Liver (tissue), 9 donors: ENCODE data around the gene D2HGDH. TPM values are rescaled to one million over a fixed set of nuclear protein-coding genes. Genes with fewer than 3 reads are reported as not detected.

Source experiments
- DNase-seq: peaks from one replicate; pipeline ENCODE4 v3.0.0-alpha.2; 2017; ENCODE audit warnings: low spot score
- H3K27ac ChIP-seq, 2 donors: one replicate each; pipeline ENCODE4 v1.7.0; 2013; ENCODE audit warnings: inconsistent platforms in 2 of 2, low read length in 2 of 2, control low read depth in 1 of 2, low read depth in 1 of 2, mild to moderate bottlenecking in 1 of 2
- H3K27me3 ChIP-seq, 4 donors: one replicate each; pipeline versions ENCODE4 v1.6.1 to v1.7.0; 2013; ENCODE audit warnings: low read length in 3 of 4, inconsistent platforms in 1 of 4, mild to moderate bottlenecking in 1 of 4, moderate library complexity in 1 of 4; ENCODE audit not compliant: control insufficient read depth in 4 of 4, insufficient read depth in 4 of 4
- H3K36me3 ChIP-seq, 4 donors: one replicate each; pipeline versions ENCODE4 v1.6.1 to v1.7.0; 2013; ENCODE audit warnings: low read length in 3 of 4, mild to moderate bottlenecking in 3 of 4, low read depth in 1 of 4, moderate library complexity in 1 of 4; ENCODE audit not compliant: control insufficient read depth in 4 of 4, insufficient read depth in 3 of 4
- H3K4me1 ChIP-seq, 4 donors: one replicate each; pipeline versions ENCODE4 v1.6.1 to v1.7.0; 2013; ENCODE audit warnings: low read length in 3 of 4, mild to moderate bottlenecking in 3 of 4, moderate library complexity in 1 of 4; ENCODE audit not compliant: control insufficient read depth in 4 of 4, insufficient read depth in 4 of 4
- H3K4me3 ChIP-seq, 3 donors: one replicate each; pipeline versions ENCODE4 v1.6.1 to v1.7.0; 2013; ENCODE audit warnings: low read length in 3 of 3, control low read depth in 1 of 3, low read depth in 1 of 3, mild to moderate bottlenecking in 1 of 3
- H3K9ac ChIP-seq, 2 donors: one replicate each; pipeline ENCODE4 v1.7.0; 2013; ENCODE audit warnings: low read length in 2 of 2, mild to moderate bottlenecking in 2 of 2, moderate library complexity in 2 of 2, control low read depth in 1 of 2, low read depth in 1 of 2
- H3K9me3 ChIP-seq, 4 donors: one replicate each; pipeline versions ENCODE4 v1.6.1 to v1.7.0; 2013; ENCODE audit warnings: low read length in 3 of 4; ENCODE audit not compliant: control insufficient read depth in 4 of 4
- CTCF ChIP-seq: fragments of 150-350 bp; IDR thresholded peaks from 2 replicates; pipeline ENCODE4 v1.5.1; 2017; ENCODE audit warnings: improper control_type of control experiment, low read depth, low read length; ENCODE audit not compliant: missing input control
- EGR1 ChIP-seq, 2 donors: IDR thresholded peaks; 2 replicates each; pipeline ENCODE4 v1.6.1; 2016 to 2018; ENCODE audit warnings: antibody characterized with exemption in 2 of 2, low read depth in 2 of 2
- FOXA1 ChIP-seq: IDR thresholded peaks from 2 replicates; pipeline ENCODE4 v1.6.1; 2016; ENCODE audit warnings: antibody characterized with exemption
- FOXA2 ChIP-seq: IDR thresholded peaks from 2 replicates; pipeline ENCODE4 v1.6.1; 2016; ENCODE audit warnings: antibody characterized with exemption
- GABPA ChIP-seq, 2 donors: IDR thresholded peaks in 1 of 2; conservative IDR thresholded peaks in 1 of 2; 2 replicates each; pipeline ENCODE4 v1.6.1; 2016; ENCODE audit warnings: antibody characterized with exemption in 2 of 2, mild to moderate bottlenecking in 1 of 2, moderate library complexity in 1 of 2
- HNF4A ChIP-seq, 2 donors: conservative IDR thresholded peaks; 2 replicates each; pipeline ENCODE4 v1.6.1; 2016; ENCODE audit warnings: antibody characterized with exemption in 2 of 2, mild to moderate bottlenecking in 2 of 2
- HNF4G ChIP-seq: IDR thresholded peaks from 2 replicates; pipeline ENCODE4 v1.6.1; 2016; ENCODE audit warnings: antibody characterized with exemption
- MAX ChIP-seq: IDR thresholded peaks from 2 replicates; pipeline ENCODE4 v1.6.1; 2016; ENCODE audit warnings: antibody characterized with exemption
- NR2F2 ChIP-seq: IDR thresholded peaks from 2 replicates; pipeline ENCODE4 v1.6.1; 2016; ENCODE audit warnings: antibody characterized with exemption
- RAD21 ChIP-seq, 2 donors: IDR thresholded peaks; 2 replicates each; pipeline ENCODE4 v1.6.1; 2016; ENCODE audit warnings: antibody characterized with exemption in 2 of 2, mild to moderate bottlenecking in 2 of 2
- RXRA ChIP-seq, 2 donors: IDR thresholded peaks; 2 replicates each; pipeline ENCODE4 v1.6.1; 2017 to 2018; ENCODE audit warnings: antibody characterized with exemption in 2 of 2, mild to moderate bottlenecking in 1 of 2
- SP1 ChIP-seq: IDR thresholded peaks from 2 replicates; pipeline ENCODE4 v1.6.1; 2018; ENCODE audit warnings: antibody characterized with exemption, mild to moderate bottlenecking
- TAF1 ChIP-seq: conservative IDR thresholded peaks from 2 replicates; pipeline ENCODE4 v1.6.1; 2016; ENCODE audit warnings: antibody characterized with exemption, mild to moderate bottlenecking
- YY1 ChIP-seq: IDR thresholded peaks from 2 replicates; pipeline ENCODE4 v1.6.1; 2016; ENCODE audit warnings: antibody characterized with exemption, mild to moderate bottlenecking
- ZBTB33 ChIP-seq: IDR thresholded peaks from 2 replicates; pipeline ENCODE4 v1.6.1; 2016; ENCODE audit warnings: antibody characterized with exemption
- WGBS: extraction: QIAGEN DNeasy Blood & Tissue Kit; methylation state at CpG from one replicate; pipeline ENCODE4 v1.1.7; 2013; 5-methylcytosine and 5-hydroxymethylcytosine counted together
- polyA plus RNA-seq, 2 donors: library from polyadenylated mRNA; stranded (reverse) in 1 of 2; unstranded in 1 of 2; fragments of 200-250 nt in 1 of 2; fragments of >200 nt in 1 of 2; fragmentation: Nextera tagmentation in 1 of 2; extraction: Ambion mirVana in 1 of 2; gene quantifications; one replicate each; pipeline versions ENCODE4 v1.2.1 to v1.2.3, GENCODE V29; 2013 to 2015
- total RNA-seq, 2 donors: library from RNA; depleted of rRNA; stranded (reverse); fragments of >200 nt; gene quantifications; one replicate each; pipeline ENCODE4 v1.2.3, GENCODE V29; 2014
- TF ChIP-seq, protein P1 (sequence below): IDR thresholded peaks from 2 replicates; pipeline ENCODE4 v1.6.1; 2016; ENCODE audit warnings: antibody characterized with exemption, mild to moderate bottlenecking
- TF ChIP-seq, protein P2 (sequence below): IDR thresholded peaks from 2 replicates; pipeline ENCODE4 v1.6.1; 2016; ENCODE audit warnings: antibody characterized with exemption
- donor health status: healthy.
- donor health status: healthy.
- donor health status: healthy.
- donor health status: healthy.
- donor health status: healthy.

Gene D2HGDH
- total and polyA plus RNA-seq, 4 donors = 6.4 to 25.0 (median 13.5) TPM

- DNase-seq = no peak
- Histone ChIP-seq H3K4me1 (peaks cover 4 to 22% (median 17%) of the 10 kb centered on the region in 4 donors), H3K27me3 (no peaks in the 10 kb centered on the region), H3K27ac (no peak overlapping the region), H3K36me3 (peaks cover 5 to 15% (median 9%) of the 10 kb centered on the region in 4 donors), H3K4me3 (no peak overlapping the region), H3K9ac (no peak overlapping the region), H3K9me3 (no peaks in the 10 kb centered on the region)
- no peak for TF ChIP-seq SP1
- TF ChIP-seq, protein P1, sequence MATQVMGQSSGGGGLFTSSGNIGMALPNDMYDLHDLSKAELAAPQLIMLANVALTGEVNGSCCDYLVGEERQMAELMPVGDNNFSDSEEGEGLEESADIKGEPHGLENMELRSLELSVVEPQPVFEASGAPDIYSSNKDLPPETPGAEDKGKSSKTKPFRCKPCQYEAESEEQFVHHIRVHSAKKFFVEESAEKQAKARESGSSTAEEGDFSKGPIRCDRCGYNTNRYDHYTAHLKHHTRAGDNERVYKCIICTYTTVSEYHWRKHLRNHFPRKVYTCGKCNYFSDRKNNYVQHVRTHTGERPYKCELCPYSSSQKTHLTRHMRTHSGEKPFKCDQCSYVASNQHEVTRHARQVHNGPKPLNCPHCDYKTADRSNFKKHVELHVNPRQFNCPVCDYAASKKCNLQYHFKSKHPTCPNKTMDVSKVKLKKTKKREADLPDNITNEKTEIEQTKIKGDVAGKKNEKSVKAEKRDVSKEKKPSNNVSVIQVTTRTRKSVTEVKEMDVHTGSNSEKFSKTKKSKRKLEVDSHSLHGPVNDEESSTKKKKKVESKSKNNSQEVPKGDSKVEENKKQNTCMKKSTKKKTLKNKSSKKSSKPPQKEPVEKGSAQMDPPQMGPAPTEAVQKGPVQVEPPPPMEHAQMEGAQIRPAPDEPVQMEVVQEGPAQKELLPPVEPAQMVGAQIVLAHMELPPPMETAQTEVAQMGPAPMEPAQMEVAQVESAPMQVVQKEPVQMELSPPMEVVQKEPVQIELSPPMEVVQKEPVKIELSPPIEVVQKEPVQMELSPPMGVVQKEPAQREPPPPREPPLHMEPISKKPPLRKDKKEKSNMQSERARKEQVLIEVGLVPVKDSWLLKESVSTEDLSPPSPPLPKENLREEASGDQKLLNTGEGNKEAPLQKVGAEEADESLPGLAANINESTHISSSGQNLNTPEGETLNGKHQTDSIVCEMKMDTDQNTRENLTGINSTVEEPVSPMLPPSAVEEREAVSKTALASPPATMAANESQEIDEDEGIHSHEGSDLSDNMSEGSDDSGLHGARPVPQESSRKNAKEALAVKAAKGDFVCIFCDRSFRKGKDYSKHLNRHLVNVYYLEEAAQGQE = no peak
- no peak for TF ChIP-seq CTCF
- no peak for TF ChIP-seq RXRA (IDR thresholded peaks at IDR 0.05)
- no peak for TF ChIP-seq RAD21 (IDR thresholded peaks at IDR 0.05)
- no peak for TF ChIP-seq HNF4A (conservative IDR thresholded peaks at IDR 0.05)
- no peak for TF ChIP-seq GABPA (IDR thresholded peaks at IDR 0.05 in 1 of 2, conservative IDR thresholded peaks at IDR 0.05 in 1 of 2)
- no peak for TF ChIP-seq FOXA2
- TF ChIP-seq, protein P2, sequence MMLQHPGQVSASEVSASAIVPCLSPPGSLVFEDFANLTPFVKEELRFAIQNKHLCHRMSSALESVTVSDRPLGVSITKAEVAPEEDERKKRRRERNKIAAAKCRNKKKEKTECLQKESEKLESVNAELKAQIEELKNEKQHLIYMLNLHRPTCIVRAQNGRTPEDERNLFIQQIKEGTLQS = no peak
- no peak for TF ChIP-seq FOXA1
- TF ChIP-seq TAF1 = no peak
- TF ChIP-seq ZBTB33 = no peak
- no peak for TF ChIP-seq HNF4G
- no peak for TF ChIP-seq MAX
- no peak for TF ChIP-seq YY1
- TF ChIP-seq EGR1 (IDR thresholded peaks at IDR 0.05; ENCODE audit: low read depth in 2 of 2) = no peak
- no peak for TF ChIP-seq NR2F2
- 89% methylated on average over 10 of the region's 10 CpGs for WGBS
Measured at GRCh38 chr2:241689306-241689705, 45.1 kb upstream of the D2HGDH start.
